ENCODE results near the gene EXD2. TPM values are rescaled to one million over a fixed set of nuclear protein-coding genes. Genes with fewer than 3 reads are reported as not detected.
"Not testable (repeated sequence)": the region's sequence is repeated elsewhere in the genome, so short reads cannot be mapped to it uniquely, and the experiment has no call there.

Gene EXD2
- total RNA-seq, 2 donors from 2014 or later, result 14.6 to 16.7 TPM

GRCh38 chr14:69270795-69271708 lies 79.8 kb downstream of the EXD2 start:
- no peak for DNase-seq (ENCODE audit: low spot score)
- no peaks in the 10 kb centered on the region for H3K36me3 ChIP-seq
- no peaks in the 10 kb centered on the region for H3K27me3 ChIP-seq
- H3K9me3 ChIP-seq, result no peaks in the 10 kb centered on the region
- H3K4me1 ChIP-seq, result peaks cover 0 to 60% of the 10 kb centered on the region in 2 donors
- no peak overlapping the region for H3K4me3 ChIP-seq
- TF ChIP-seq, protein P1, sequence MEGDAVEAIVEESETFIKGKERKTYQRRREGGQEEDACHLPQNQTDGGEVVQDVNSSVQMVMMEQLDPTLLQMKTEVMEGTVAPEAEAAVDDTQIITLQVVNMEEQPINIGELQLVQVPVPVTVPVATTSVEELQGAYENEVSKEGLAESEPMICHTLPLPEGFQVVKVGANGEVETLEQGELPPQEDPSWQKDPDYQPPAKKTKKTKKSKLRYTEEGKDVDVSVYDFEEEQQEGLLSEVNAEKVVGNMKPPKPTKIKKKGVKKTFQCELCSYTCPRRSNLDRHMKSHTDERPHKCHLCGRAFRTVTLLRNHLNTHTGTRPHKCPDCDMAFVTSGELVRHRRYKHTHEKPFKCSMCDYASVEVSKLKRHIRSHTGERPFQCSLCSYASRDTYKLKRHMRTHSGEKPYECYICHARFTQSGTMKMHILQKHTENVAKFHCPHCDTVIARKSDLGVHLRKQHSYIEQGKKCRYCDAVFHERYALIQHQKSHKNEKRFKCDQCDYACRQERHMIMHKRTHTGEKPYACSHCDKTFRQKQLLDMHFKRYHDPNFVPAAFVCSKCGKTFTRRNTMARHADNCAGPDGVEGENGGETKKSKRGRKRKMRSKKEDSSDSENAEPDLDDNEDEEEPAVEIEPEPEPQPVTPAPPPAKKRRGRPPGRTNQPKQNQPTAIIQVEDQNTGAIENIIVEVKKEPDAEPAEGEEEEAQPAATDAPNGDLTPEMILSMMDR (IDR thresholded peaks at IDR 0.05), result no peak
- peak overlapping the region; percentile 43 to 46 for H3K27ac ChIP-seq

DNA sequence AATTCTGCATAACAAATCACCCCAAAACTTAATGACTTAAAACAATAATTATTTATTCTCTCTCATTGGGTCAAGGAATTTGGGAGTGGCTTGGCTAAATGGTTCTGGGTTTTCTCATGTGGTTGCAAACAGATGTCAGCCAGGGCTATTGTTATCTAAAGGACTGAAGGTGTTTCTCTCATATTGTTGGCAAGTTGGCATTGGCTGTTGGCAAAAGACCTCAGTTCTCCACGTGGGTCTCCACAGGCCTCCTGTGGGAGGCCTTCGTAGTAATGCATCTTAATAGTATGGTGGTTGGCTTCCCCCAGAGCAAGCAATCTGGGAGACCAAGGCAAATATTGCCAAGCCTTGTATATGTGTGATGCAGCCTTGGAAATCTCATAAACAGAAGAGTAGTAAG lies 83.0 kb downstream of the EXD2 start:
- TF ChIP-seq, protein P1 (IDR thresholded peaks at IDR 0.05), result no peak
- H3K27me3 ChIP-seq, result no peaks in the 10 kb centered on the region
- H3K4me1 ChIP-seq, result peaks cover 0 to 28% of the 10 kb centered on the region in 2 donors
- DNase-seq (ENCODE audit: low spot score), result no peak
- H3K4me3 ChIP-seq, result no peak overlapping the region
- H3K9me3 ChIP-seq, result no peaks in the 10 kb centered on the region
- peak overlapping the region in 1 of 2 donors; percentile 16 for H3K27ac ChIP-seq
- H3K36me3 ChIP-seq, result no peaks in the 10 kb centered on the region

DNA sequence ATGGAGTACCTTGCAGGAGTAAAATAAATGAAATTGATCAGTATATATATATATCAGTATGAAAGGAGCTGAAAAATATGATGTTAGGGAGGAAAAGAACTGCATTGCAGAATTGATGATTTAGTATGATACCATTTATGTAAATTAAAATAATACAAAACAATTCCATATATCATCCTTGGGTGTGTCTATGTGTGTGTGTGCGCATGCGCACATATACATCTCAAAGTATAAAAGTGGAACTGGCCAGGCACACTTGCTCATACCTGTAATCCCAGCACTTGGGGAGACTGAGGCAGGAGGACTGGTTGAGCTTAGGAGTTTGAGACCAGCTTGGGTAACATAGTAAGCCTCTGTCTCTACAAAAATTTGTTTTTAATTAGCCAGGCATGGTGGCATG lies 84.0 kb downstream of the EXD2 start:
- no peak for DNase-seq (ENCODE audit: low spot score)
- Histone ChIP-seq H3K36me3 (no peaks in the 10 kb centered on the region), H3K4me3 (no peak overlapping the region), H3K9me3 (no peaks in the 10 kb centered on the region), H3K27ac (no peak overlapping the region), H3K27me3 (no peaks in the 10 kb centered on the region), H3K4me1 (peaks cover 0 to 28% of the 10 kb centered on the region in 2 donors)
- TF ChIP-seq, protein P1 (IDR thresholded peaks at IDR 0.05), result no peak

DNA sequence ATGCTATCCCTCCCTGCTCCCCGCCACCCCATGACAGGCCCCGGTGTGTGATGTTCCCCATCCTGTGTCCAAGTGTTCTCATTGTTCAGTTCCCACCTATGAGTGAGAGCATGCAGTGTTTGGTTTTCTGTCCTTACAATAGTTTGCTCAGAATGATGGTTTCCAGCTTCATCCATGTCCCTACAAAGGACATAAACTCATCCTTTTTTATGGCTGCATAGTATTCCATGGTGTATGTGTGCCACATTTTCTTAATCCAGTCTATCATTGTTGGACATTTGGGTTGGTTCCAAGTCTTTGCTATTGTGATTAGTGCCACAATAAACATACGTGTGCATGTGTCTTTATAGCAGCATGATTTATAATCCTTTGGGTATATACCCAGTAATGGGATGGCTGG lies 86.1 kb downstream of the EXD2 start:
- H3K9me3 ChIP-seq; H3K4me3 ChIP-seq; DNase-seq (ENCODE audit: low spot score); H3K36me3 ChIP-seq; H3K27ac ChIP-seq; H3K27me3 ChIP-seq: not testable (repeated sequence)
- H3K4me1 ChIP-seq, result peaks cover 0 to 22% of the 10 kb centered on the region in 2 donors

DNA sequence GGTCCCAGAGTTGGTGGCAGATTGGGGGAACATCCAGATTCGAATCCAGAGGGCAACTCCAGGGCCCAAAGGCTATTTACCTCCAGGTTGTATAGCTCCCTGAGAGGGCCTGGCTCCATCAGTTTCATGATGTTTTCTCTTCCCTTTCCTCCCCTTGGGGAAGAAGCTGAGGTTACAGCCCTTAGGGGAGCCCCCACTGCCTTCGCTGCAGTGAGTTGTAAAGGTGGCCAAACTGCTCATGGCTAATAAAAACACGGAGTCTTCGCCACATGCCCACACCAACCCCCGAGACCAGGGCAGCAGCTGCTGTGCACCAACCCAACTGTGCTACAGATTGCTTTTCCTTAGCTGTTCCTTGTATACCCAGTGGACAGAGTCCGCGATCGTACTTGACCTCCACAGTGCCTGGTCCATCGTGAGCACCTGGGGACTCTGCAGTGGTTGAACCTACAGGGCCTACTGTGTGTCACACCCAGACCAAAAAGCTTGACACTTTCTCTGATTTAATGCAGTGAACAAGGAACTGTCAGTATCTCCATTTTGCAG lies 89.5 kb downstream of the EXD2 start:
- peaks cover 0 to 5% of the 10 kb centered on the region in 2 donors for H3K4me1 ChIP-seq
- TF ChIP-seq, protein P1 (IDR thresholded peaks at IDR 0.05), result no peak
- no peaks in the 10 kb centered on the region for H3K9me3 ChIP-seq
- DNase-seq (ENCODE audit: low spot score), result no peak
- H3K27ac ChIP-seq, result no peak overlapping the region
- H3K4me3 ChIP-seq, result no peak overlapping the region
- H3K27me3 ChIP-seq, result no peaks in the 10 kb centered on the region
- H3K36me3 ChIP-seq, result no peaks in the 10 kb centered on the region

DNA sequence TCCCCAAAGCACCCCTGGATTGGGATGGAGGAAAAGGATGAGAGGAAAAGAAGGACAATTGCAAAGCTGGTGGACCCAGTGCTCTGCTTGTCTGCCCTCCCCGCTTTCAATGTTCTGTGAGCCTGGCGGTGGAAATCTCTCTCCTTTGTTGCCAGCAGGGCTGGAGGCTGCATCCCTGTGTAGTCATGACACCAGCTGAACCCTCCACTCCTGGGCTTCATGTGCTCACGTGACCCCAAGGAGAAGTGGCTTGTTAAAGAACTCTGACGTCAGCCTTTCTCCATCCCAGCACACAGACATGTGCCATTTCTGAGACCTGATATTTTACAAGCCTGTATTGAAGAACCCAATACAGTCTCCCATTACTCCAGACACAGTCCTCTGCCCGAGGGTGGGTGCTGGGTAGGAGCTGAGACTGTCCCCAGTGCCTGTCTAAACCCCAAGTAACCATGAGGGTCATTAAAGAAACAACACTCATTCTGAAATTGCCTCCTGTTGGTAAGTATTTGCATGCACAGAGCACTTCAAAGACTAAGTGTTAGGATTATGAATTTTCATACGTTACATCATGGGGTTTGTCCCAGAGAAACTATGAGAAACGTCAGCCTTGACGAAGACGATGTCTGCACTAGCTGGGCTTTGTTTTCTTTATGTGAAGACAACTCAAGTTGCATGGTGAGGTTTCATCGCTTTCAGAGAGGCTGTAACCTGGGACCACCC lies 90.3 kb downstream of the EXD2 start:
- DNase-seq (ENCODE audit: low spot score), result no peak
- Histone ChIP-seq H3K27ac (no peak overlapping the region), H3K36me3 (no peaks in the 10 kb centered on the region), H3K4me1 (peaks cover 0 to 5% of the 10 kb centered on the region in 2 donors), H3K9me3 (no peaks in the 10 kb centered on the region), H3K4me3 (no peak overlapping the region), H3K27me3 (no peaks in the 10 kb centered on the region)
- TF ChIP-seq, protein P1 (IDR thresholded peaks at IDR 0.05), result no peak
